Mucosa of descending colon (tissue), 3 donors: ENCODE measurements around the gene KANSL1L. TPM values are rescaled to one million over a fixed set of nuclear protein-coding genes. Genes with fewer than 3 reads are reported as not detected.

Experiments
- ATAC-seq: fragments of 200-7000 bp; cut with Tn5 transposase; one replicate; pipeline ENCODE4 v1.9.1; 2020; ENCODE audit warnings: mild to moderate bottlenecking, moderate library complexity
- DNase-seq, 3 donors: peaks; one replicate each; pipeline ENCODE4 v3.0.0-alpha.2; 2020
- H3K36me3 ChIP-seq: fragments of 200-600 bp; one replicate; pipeline ENCODE4 v1.8.0; 2021; ENCODE audit warnings: low read depth, mild to moderate bottlenecking
- H3K4me1 ChIP-seq: fragments of 200-600 bp; one replicate; pipeline ENCODE4 v1.8.0; 2021; ENCODE audit warnings: low read depth, mild to moderate bottlenecking
- H3K4me3 ChIP-seq: fragments of 200-600 bp; one replicate; pipeline ENCODE4 v1.8.0; 2021; ENCODE audit warnings: mild to moderate bottlenecking
- H3K9me3 ChIP-seq: fragments of 200-600 bp; one replicate; pipeline ENCODE4 v1.8.0; 2021; ENCODE audit warnings: mild to moderate bottlenecking
- intact Hi-C, 2 donors: fragments of 100-400 bp; cut with DNase I in 1 of 2; cut with micrococcal nuclease in 1 of 2; formaldehyde crosslinking; loops; one replicate each; pipeline versions ENCODE4 v1.11.0 to v1.11.1; 2022; cut with DNase I, micrococcal nuclease
- total RNA-seq, 3 donors: library from RNA; stranded (reverse); fragmentation: NEBNext Ultra II Directional in 2 of 3; extraction: Animal tissue kit (Norgen Biotek cat#: 25700) in 2 of 3; gene quantifications; one replicate each; pipeline versions ENCODE4 v1.2.1 to v1.2.4, GENCODE V29; 2021 to 2023
- TF ChIP-seq, protein P1 (sequence below): fragments of 200-600 bp; IDR thresholded peaks from one replicate; pipeline ENCODE4 v1.8.0; 2022; ENCODE audit warnings: antibody characterized with exemption, mild to moderate bottlenecking
- donor health status: DM: no; HTN: no; CAD: no; lungs with moderate emphysema.
- donor health status: DM: no; HTN: no; CAD: no.
- donor health status: DM: no; HTN: yes; CAD: no.

KANSL1L gene
- total RNA-seq, 3 donors from 2014 or later: 6.8 to 29.2 (median 7.7) TPM

DNA sequence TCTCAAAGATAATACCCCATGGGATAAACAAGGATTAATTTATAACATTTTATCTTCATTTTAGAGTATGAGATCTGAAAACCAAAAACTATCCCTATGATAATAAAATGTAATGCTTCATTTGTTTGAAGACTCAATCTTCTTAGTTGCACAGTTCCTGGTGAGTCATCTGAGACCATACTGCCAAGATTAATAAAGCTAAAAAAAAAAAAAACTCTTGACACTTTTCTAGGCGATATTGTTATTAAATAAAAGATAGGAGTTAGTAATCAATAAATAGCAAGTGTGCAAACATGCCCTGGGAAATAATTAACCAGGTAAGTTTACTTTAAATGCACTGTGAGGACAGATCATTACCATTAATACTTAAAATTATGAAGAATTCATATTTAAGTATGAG lies 84.9 kb downstream of the KANSL1L start:
- DNase-seq (no peak), ATAC-seq (no peak)
- Histone ChIP-seq H3K4me3 (no peak overlapping the region), H3K9me3 (no peaks in the 10 kb centered on the region), H3K36me3 (no peaks in the 10 kb centered on the region), H3K4me1 (no peaks in the 10 kb centered on the region)
- TF ChIP-seq, protein P1, sequence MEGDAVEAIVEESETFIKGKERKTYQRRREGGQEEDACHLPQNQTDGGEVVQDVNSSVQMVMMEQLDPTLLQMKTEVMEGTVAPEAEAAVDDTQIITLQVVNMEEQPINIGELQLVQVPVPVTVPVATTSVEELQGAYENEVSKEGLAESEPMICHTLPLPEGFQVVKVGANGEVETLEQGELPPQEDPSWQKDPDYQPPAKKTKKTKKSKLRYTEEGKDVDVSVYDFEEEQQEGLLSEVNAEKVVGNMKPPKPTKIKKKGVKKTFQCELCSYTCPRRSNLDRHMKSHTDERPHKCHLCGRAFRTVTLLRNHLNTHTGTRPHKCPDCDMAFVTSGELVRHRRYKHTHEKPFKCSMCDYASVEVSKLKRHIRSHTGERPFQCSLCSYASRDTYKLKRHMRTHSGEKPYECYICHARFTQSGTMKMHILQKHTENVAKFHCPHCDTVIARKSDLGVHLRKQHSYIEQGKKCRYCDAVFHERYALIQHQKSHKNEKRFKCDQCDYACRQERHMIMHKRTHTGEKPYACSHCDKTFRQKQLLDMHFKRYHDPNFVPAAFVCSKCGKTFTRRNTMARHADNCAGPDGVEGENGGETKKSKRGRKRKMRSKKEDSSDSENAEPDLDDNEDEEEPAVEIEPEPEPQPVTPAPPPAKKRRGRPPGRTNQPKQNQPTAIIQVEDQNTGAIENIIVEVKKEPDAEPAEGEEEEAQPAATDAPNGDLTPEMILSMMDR: no peak
- intact Hi-C loops: no loop called here

DNA sequence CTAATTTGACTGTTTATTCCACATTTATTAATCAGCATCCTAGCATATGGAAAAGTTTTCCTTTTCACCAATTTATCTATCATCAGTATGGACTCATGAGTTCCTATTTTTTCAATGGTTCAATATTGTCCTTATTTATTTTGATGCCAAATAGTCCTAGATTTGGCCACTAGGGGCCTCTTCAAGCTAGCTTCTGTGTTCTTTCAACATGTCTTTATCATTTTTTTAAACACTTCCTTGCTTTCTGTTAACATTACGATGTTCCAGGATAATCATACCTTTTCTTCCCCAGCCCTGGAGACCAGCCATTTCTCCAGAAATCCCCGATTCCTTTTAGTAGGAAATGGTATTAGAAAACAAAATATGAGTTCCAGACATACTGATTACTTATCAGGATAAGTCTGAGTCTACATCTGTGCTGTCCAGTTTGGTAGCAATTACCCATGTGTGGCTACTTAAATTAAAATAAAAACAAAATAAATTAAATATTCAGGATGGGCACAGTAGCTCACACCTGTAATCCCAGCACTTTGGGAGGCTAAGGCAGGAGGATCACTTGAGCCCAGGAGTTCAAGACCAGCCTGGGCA lies 98.2 kb downstream of the KANSL1L start:
- intact Hi-C loops: no loop called here
- peak in 1 of 3 donors; percentile 40 for DNase-seq
- TF ChIP-seq, protein P1: no peak
- ATAC-seq: peak; percentile 55
- Histone ChIP-seq H3K4me1 (no peaks in the 10 kb centered on the region), H3K4me3 (no peak overlapping the region), H3K9me3 (no peaks in the 10 kb centered on the region), H3K36me3 (no peaks in the 10 kb centered on the region)

DNA sequence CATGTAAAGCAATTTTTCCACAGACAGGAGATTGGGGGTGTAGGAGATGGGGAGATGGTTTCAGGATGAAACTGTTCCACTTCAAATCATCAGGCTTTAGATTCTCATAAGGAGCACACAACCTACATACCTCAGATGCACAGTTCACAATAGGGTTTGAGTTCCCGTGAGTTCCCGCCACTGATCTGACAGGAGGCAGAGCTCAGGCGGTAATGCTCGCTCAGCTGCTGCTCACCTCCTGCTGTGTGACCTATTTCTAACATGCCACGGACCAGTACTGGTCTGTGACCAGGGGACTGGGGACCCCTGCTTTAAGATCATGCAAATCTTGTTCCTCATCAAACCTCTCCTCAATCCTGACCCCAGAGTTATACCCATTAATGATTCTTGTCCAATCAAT lies 98.7 kb downstream of the KANSL1L start:
- no peak for ATAC-seq
- DNase-seq: no peak
- intact Hi-C loops: no loop called here

DNA sequence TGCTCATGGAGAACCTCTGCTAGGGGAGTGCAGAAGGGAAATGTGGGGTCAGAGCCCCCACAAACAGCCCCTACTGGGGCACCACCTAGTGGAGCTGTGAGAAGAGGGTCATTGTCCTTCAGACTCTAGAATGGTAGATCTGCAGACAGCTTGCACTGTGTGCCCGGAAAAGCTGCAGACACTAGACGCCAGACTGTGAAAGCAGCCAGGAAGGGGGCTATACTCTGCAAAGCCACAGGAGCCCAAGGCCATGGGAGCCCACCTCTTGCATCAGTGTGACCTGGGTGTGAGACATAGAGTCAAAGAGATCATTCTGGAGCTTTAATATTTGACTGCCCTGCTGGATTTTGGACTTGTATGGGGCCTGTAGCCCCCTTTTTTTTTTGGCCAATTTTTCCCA lies 107.9 kb downstream of the KANSL1L start:
- no peak overlapping the region for H3K4me3 ChIP-seq
- no peaks in the 10 kb centered on the region for H3K9me3 ChIP-seq
- H3K4me1 ChIP-seq: no peaks in the 10 kb centered on the region
- TF ChIP-seq, protein P1: no peak
- ATAC-seq: no peak
- intact Hi-C loops: no loop called here
- DNase-seq: no peak
- H3K36me3 ChIP-seq: no peaks in the 10 kb centered on the region

More for the DNA sequence above, 98.7 kb downstream of the KANSL1L start:
- Histone ChIP-seq H3K4me3 (no peak overlapping the region), H3K4me1 (no peaks in the 10 kb centered on the region), H3K36me3 (no peaks in the 10 kb centered on the region), H3K9me3 (no peaks in the 10 kb centered on the region)
- TF ChIP-seq, protein P1: no peak

DNA sequence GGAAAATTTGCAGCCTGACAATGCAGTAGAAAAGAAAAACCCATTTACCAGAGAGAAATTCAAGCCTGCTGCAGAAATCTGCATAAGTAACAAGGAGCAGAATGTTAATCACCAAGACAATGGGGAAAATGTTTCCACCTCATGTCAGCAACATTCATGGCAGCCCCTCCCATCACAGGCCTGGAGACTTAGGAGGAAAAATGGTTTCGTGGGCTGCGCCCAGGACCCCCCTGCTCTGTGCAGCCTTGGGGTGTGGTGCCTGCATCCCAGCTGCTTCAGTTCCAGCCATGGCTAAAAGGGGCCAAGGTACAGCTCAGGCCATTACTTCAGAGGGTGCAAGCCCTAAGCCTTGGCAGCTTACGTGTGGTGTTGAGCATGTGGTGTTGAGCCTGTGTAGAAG lies 115.4 kb downstream of the KANSL1L start:
- Histone ChIP-seq H3K36me3 (no peaks in the 10 kb centered on the region), H3K4me3 (no peak overlapping the region), H3K9me3 (peaks cover 17% of the 10 kb centered on the region), H3K4me1 (no peaks in the 10 kb centered on the region)
- no peak for DNase-seq
- TF ChIP-seq, protein P1: no peak
- ATAC-seq: no peak
- intact Hi-C loops: no loop called here

DNA sequence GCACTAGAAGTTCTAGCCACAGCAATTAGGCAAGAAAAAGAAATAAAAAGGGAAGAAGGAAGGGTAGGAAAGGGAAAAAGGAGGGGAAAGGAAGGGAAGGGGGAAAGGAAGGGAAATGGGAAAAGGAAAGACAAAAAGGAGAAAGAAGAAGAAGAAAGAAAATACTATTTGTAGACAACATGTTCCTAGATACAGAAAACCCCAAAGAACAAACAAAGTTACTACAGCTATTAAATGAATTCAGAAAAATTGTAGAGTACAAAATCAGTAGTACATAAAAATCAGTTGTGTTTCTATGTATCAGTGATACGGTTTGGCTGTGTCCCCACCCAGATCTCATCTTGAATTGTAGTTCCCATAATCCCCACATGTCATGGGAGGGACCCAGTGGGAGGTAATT lies 116.5 kb downstream of the KANSL1L start:
- intact Hi-C loops: no loop called here
- ATAC-seq (no peak), DNase-seq (no peak)
- Histone ChIP-seq H3K4me3 (no peak overlapping the region), H3K9me3 (peaks cover 17% of the 10 kb centered on the region), H3K36me3 (no peaks in the 10 kb centered on the region), H3K4me1 (no peaks in the 10 kb centered on the region)
- TF ChIP-seq, protein P1: no peak
